ENCODE data around the gene UBAP1L. TPM values are rescaled to one million over a fixed set of nuclear protein-coding genes. Genes with fewer than 3 reads are reported as not detected.

The UBAP1L gene
- total and polyA plus RNA-seq, 2 experiments from 2014 or later, result 0.43 to 0.89 TPM

DNA sequence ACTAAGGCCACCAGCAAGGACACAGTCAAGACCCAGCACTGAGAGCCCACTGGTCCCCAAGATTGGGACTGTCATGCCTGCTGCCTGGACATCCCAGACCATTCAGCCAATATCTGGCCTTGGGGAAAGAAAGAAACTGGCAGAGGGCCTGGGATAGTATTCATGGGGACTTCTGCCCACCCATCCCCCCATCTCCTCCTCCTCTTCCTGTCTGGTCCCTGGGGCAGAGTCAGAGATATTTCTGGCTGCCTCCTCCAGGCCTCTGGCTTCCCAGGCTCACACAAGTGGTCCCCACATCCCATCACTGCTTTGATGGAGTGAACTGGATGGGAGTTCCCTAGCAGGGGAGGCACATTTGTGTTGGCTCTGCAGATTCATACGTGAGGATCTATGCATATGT is 43.0 kb downstream of the UBAP1L start:
- no peaks in the 10 kb centered on the region for H3K9me2 ChIP-seq (ENCODE audit: insufficient read depth)
- no peak overlapping the region for H2AFZ ChIP-seq
- WGBS, 2 experiments (ENCODE audit: low coverage in 1 of 2, low lambda C conversion rate in 2 of 2, missing lambda C conversion rate in 2 of 2), result 60 to 73% methylated on average over 1 of the region's 1 CpG
- peaks cover 22% of the 10 kb centered on the region for H3F3A ChIP-seq (ENCODE audit: insufficient read depth)
- no peaks in the 10 kb centered on the region for H3K79me2 ChIP-seq (ENCODE audit: insufficient read depth)
- no peaks in the 10 kb centered on the region for H4K20me1 ChIP-seq (ENCODE audit: insufficient read depth)
- H3K4me2 ChIP-seq (ENCODE audit: unreplicated experiment), result peak overlapping the region; percentile 23
- H3K4me1 ChIP-seq (ENCODE audit: insufficient read depth), result peaks cover 35% of the 10 kb centered on the region
- no peak overlapping the region for H3K9ac ChIP-seq
- in situ Hi-C loops (cut with MboI), result no loop called here
- H3K36me3 ChIP-seq (ENCODE audit: low read depth), result no peaks in the 10 kb centered on the region
- no peak overlapping the region for H3K27ac ChIP-seq
- TF ChIP-seq EZH2phosphoT487 (IDR thresholded peaks at IDR 0.05; ENCODE audit: insufficient read depth, low read depth) (no peak), EZH2 (IDR thresholded peaks at IDR 0.05; ENCODE audit: insufficient read depth, poor library complexity, severe bottlenecking) (no peak)
- no peak overlapping the region for H3K4me3 ChIP-seq
- H3K9me3 ChIP-seq (ENCODE audit: low read depth), result no peaks in the 10 kb centered on the region
- H3K27me3 ChIP-seq (replicated peaks; ENCODE audit: insufficient read depth), result peaks cover 6% of the 10 kb centered on the region; the same call in 1 of the 2 replicates
- peak; percentile 69 for DNase-seq

GRCh38 chr15:65071381-65071811 is 43.6 kb downstream of the UBAP1L start:
- H3K9ac ChIP-seq, result no peak overlapping the region
- no peak for DNase-seq
- in situ Hi-C loops (cut with MboI), result no loop called here
- H3K27ac ChIP-seq, result no peak overlapping the region
- no peaks in the 10 kb centered on the region for H3K9me3 ChIP-seq (ENCODE audit: low read depth)
- H3F3A ChIP-seq (ENCODE audit: insufficient read depth), result peaks cover 22% of the 10 kb centered on the region
- H3K9me2 ChIP-seq (ENCODE audit: insufficient read depth), result no peaks in the 10 kb centered on the region
- no peaks in the 10 kb centered on the region for H4K20me1 ChIP-seq (ENCODE audit: insufficient read depth)
- WGBS, 2 experiments (ENCODE audit: low coverage in 1 of 2, low lambda C conversion rate in 2 of 2, missing lambda C conversion rate in 2 of 2), result 30 to 39% methylated on average over 5 of the region's 5 CpGs
- TF ChIP-seq EZH2phosphoT487 (IDR thresholded peaks at IDR 0.05; ENCODE audit: insufficient read depth, low read depth), result no peak
- no peak for TF ChIP-seq EZH2 (IDR thresholded peaks at IDR 0.05; ENCODE audit: insufficient read depth, poor library complexity, severe bottlenecking)
- peaks cover 11% of the 10 kb centered on the region for H3K27me3 ChIP-seq (replicated peaks; ENCODE audit: insufficient read depth)
- no peaks in the 10 kb centered on the region for H3K36me3 ChIP-seq (ENCODE audit: low read depth)
- peaks cover 35% of the 10 kb centered on the region for H3K4me1 ChIP-seq (ENCODE audit: insufficient read depth)
- H3K4me2 ChIP-seq (ENCODE audit: unreplicated experiment), result no peak overlapping the region
- no peak overlapping the region for H3K4me3 ChIP-seq
- H3K79me2 ChIP-seq (ENCODE audit: insufficient read depth), result no peaks in the 10 kb centered on the region
- no peak overlapping the region for H2AFZ ChIP-seq

- 62 to 68% methylated on average over 5 of the region's 5 CpGs for WGBS, 2 experiments (ENCODE audit: low coverage in 1 of 2, low lambda C conversion rate in 2 of 2, missing lambda C conversion rate in 2 of 2)
- H3K4me1 ChIP-seq (ENCODE audit: insufficient read depth), result peaks cover 35% of the 10 kb centered on the region
- H3K9me2 ChIP-seq (ENCODE audit: insufficient read depth), result no peaks in the 10 kb centered on the region
- H3F3A ChIP-seq (ENCODE audit: insufficient read depth), result peaks cover 22% of the 10 kb centered on the region
- no peak overlapping the region for H3K9ac ChIP-seq
- peak overlapping the region; percentile 12 for H3K4me2 ChIP-seq (ENCODE audit: unreplicated experiment)
- no peak overlapping the region for H2AFZ ChIP-seq
- no peaks in the 10 kb centered on the region for H4K20me1 ChIP-seq (ENCODE audit: insufficient read depth)
- H3K27ac ChIP-seq, result peak overlapping the region; percentile 28
- H3K9me3 ChIP-seq (ENCODE audit: low read depth), result no peaks in the 10 kb centered on the region
- no peak for DNase-seq
- TF ChIP-seq EZH2phosphoT487 (IDR thresholded peaks at IDR 0.05; ENCODE audit: insufficient read depth, low read depth), result no peak
- TF ChIP-seq EZH2 (IDR thresholded peaks at IDR 0.05; ENCODE audit: insufficient read depth, poor library complexity, severe bottlenecking), result no peak
- no peaks in the 10 kb centered on the region for H3K36me3 ChIP-seq (ENCODE audit: low read depth)
- H3K27me3 ChIP-seq (replicated peaks; ENCODE audit: insufficient read depth), result peaks cover 19% of the 10 kb centered on the region
- H3K79me2 ChIP-seq (ENCODE audit: insufficient read depth), result no peaks in the 10 kb centered on the region
- in situ Hi-C loops (cut with MboI), result no loop called here
- H3K4me3 ChIP-seq, result no peak overlapping the region
Observed at GRCh38 chr15:65069779-65070546, 45.0 kb downstream of the UBAP1L start.

DNA sequence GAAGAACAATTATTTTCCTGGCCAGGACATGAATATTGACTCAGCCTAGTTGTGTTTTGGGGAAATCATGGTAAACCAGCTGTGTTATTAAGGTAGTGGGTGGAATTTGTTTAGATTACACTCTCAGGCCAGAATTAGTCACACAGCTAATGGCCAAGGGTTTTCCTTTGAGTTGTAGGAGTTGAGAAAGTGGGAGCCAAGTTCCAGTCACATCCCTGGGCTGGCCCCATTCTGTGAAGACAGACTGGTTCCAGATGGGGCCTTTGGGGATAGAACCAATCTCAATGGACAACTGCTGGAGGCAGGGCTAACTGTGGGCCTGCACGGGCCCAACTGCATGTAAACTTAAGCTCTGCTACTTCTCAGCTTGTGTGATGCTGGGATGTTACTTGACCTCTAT is 45.8 kb downstream of the UBAP1L start:
- in situ Hi-C loops (cut with MboI), result no loop called here
- H3K4me1 ChIP-seq (ENCODE audit: insufficient read depth), result peaks cover 35% of the 10 kb centered on the region
- H3K79me2 ChIP-seq (ENCODE audit: insufficient read depth), result no peaks in the 10 kb centered on the region
- no peak overlapping the region for H2AFZ ChIP-seq
- peaks cover 22% of the 10 kb centered on the region for H3F3A ChIP-seq (ENCODE audit: insufficient read depth)
- H3K9me3 ChIP-seq (ENCODE audit: low read depth), result no peaks in the 10 kb centered on the region
- peaks cover 19% of the 10 kb centered on the region for H3K27me3 ChIP-seq (replicated peaks; ENCODE audit: insufficient read depth)
- WGBS, 2 experiments (ENCODE audit: low coverage in 1 of 2, low lambda C conversion rate in 2 of 2, missing lambda C conversion rate in 2 of 2), result 0% methylated on average over 1 of the region's 1 CpG
- H4K20me1 ChIP-seq (ENCODE audit: insufficient read depth), result no peaks in the 10 kb centered on the region
- peak overlapping the region; percentile 12 for H3K4me2 ChIP-seq (ENCODE audit: unreplicated experiment)
- H3K9me2 ChIP-seq (ENCODE audit: insufficient read depth), result no peaks in the 10 kb centered on the region
- H3K4me3 ChIP-seq, result no peak overlapping the region
- TF ChIP-seq EZH2 (IDR thresholded peaks at IDR 0.05; ENCODE audit: insufficient read depth, poor library complexity, severe bottlenecking) (no peak), EZH2phosphoT487 (IDR thresholded peaks at IDR 0.05; ENCODE audit: insufficient read depth, low read depth) (no peak)
- H3K9ac ChIP-seq, result no peak overlapping the region
- peak overlapping the region; percentile 28 for H3K27ac ChIP-seq
- H3K36me3 ChIP-seq (ENCODE audit: low read depth), result no peaks in the 10 kb centered on the region
- DNase-seq, result peak; percentile 97
